Stimulated activated CD4-positive, alpha-beta T cell treated with anti-CD3 and anti-CD28 coated beads, Interleukin-12 subunit alpha, Interleukin-12 subunit beta, amount 100 ng/mL, for 4 hours (primary cell): Measurements from ENCODE around the gene ACTR8.

ENCODE experiments used
- DNase-seq: peaks from one replicate; pipeline ENCODE4 v3.0.0-alpha.2; 2020

ACTR8 gene

DNA sequence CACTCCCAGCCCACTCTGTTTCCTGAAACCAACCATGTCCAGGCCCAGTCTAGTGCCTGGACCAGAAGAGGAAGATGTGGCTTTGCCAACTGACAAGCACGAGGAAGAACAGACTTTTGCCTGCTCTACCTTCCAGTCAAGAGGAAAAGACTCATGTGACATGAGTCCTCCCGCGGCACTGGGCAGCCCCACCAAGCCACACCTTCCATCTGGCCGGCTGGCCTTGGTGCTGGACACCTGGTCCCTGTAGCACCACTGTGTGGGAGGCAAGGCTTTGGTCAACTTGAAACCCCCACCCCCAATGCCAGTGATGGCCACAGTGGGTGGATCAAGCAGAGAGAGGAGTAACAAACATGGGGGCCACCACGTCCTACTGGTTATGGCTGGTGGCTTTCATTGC is 48.3 kb downstream of the ACTR8 start:
- DNase-seq: no peak

- no peak for DNase-seq
These were observed 48.8 kb downstream of the ACTR8 start for GRCh38 chr3:53833053-53833645.

GRCh38 chr3:53830944-53831343 is 51.0 kb downstream of the ACTR8 start:
- no peak for DNase-seq

- DNase-seq: no peak
These were observed 52.3 kb downstream of the ACTR8 start for GRCh38 chr3:53829605-53830004.

DNA sequence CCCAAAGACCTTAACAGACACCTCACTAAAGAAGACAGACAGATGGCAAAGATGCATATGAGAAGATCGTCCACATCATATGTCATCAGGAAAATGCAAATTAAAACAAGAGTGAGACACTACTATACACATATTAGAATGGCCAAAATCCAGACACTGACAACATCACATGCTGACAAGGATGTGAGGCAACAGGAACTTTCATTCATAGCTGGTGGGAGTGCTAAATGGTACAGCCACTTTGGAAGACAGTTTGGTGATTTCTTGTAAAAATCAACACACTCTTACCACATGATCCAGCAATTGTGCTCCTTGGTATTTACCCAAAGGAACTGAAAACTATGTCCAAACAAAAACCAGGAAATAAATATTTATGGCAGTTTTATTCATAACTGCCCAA is 53.4 kb downstream of the ACTR8 start:
- no peak for DNase-seq

- DNase-seq: no peak
These were observed 55.9 kb downstream of the ACTR8 start for GRCh38 chr3:53826048-53826447.

- no peak for DNase-seq
These were observed 57.2 kb downstream of the ACTR8 start for GRCh38 chr3:53824795-53825194.

DNA sequence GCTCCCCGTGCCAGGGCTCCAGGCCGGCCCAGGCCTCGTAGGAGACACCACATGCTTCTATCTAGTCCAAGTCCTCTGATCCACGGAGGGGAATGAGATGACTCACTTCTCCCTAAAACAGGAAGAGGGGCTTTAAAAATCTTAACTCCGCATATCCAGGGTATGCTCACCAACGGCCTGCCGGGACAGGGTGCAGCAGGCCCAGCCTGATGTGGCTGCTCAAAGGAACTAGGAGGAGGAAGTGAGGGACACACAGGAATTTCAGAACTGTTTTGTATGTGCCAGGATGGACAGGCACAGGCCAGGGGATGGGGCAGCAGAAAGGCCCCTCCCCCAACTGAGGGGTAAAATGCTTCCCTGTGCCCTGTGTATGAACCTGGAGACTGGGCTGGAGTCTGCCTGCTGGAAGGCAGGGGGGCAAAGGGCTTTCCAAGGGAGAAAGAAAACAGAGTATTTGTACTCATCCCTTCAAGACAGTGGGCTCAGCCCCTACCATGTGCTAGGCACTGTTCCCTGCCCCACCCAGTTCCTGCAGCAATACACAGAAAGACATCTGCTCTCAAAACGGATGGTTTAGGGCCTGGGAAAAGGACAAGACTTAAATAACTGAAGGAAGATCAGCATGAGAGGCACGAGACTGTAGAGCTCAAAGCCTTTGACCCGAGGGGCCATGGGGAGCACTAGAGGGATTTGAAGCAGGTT is 57.8 kb downstream of the ACTR8 start:
- no peak for DNase-seq

- DNase-seq: no peak
These were observed 58.7 kb downstream of the ACTR8 start for GRCh38 chr3:53823026-53823955.

DNA sequence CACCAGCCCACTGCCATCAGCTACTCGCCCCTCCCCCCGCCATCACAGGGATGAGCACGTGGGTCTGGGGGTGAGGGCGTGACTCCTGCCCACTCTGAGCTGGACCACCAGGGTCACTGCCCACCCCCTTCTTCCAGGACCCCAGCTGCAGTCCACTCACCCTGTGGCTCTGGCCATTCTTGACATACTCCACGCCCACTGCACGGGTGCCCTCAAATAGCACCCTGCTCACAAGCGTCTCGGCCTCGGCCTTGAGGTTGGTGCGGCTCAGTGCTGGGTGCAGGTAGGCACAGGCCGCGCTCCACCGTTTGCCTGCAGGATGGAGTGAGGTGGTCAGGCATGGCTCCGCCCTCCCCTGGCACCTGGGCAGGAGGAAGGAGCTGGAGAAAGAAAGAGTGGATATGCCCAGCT is 59.6 kb downstream of the ACTR8 start:
- no peak for DNase-seq

GRCh38 chr3:53821631-53822121 is 60.3 kb downstream of the ACTR8 start:
- no peak for DNase-seq

GRCh38 chr3:53820756-53821580 is 61.0 kb downstream of the ACTR8 start:
- no peak for DNase-seq

DNA sequence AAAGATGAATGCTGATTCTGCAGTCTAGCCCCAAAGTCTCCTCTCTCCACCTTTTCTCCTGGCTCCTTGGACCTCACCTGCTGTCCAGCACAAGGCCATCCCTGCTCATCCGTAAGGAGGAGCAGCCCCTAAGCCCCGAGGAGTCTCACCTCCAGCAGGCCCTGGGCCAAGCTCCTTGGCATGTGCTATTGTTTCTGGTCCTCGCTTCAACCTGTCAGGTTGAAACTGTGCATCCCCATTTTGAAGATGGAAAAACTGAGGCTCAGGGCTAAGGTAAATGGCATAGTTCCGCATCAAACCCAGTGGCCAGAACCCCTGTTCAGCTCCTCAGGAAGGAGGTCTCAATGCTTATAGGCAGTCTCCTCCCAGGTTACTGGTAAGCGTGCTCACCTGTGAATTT is 61.9 kb downstream of the ACTR8 start:
- no peak for DNase-seq

GRCh38 chr3:53819163-53819868 is 62.6 kb downstream of the ACTR8 start:
- DNase-seq: no peak

GRCh38 chr3:53818221-53819162 is 63.5 kb downstream of the ACTR8 start:
- no peak for DNase-seq

DNA sequence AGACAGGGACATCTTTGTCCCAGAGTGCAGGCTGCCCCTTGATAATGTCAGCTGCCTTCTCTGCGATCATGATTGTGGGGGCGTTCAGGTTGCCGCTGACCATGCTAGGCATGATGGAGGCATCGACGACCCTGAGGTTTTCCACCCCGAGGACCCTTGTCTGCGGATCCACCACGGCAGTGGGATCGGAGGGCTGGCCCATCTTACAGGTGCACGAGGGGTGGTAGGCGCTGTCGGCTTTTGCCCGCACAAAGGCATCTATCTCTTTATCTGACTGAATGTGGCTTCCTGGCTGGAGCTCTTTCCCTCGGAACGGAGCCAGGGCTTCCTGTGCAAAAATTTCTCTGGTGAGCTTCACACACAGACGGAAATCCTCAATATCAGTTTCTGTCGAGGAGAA is 64.1 kb downstream of the ACTR8 start:
- DNase-seq: no peak

- no peak for DNase-seq
These were observed 64.7 kb downstream of the ACTR8 start for GRCh38 chr3:53817211-53817610.
